PC-3 (cell line): ENCODE measurements around the gene KDM4B.

Experiments used
- EZH2phosphoT487 ChIP-seq: fragments of 300-600 bp; sonication (generic); IDR thresholded peaks from 2 replicates; pipeline ENCODE4 v1.6.1; 2018; ENCODE audit warnings: mild to moderate bottlenecking, antibody characterized with exemption, low read length, borderline replicate concordance
- TF ChIP-seq, protein P1 (sequence below): fragments of 300-600 bp; sonication (generic); conservative IDR thresholded peaks from 2 replicates; pipeline ENCODE4 v1.5.1; 2017; ENCODE audit warnings: antibody characterized with exemption, low read depth, mild to moderate bottlenecking, low read length

DNA sequence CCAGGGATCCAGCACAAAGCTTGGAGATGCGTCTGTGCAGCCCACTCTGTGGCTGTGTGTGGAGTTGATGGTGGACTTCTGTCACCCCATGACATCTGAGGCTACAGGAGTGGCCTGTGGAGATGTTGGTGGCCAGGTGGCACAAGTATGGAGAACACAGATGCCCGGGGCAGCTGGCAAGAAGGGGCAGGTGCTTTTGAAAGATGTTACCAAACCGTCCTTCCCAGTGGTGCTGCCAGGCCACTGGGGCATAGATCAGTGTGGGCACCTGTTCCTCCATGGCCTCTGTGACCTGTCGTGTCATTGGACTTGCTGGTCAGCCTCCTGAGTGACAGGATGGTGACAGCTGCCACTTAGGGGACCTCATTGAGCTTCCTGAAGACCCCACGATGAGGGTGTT is 36.2 kb downstream of the KDM4B start:
- TF ChIP-seq, protein P1, sequence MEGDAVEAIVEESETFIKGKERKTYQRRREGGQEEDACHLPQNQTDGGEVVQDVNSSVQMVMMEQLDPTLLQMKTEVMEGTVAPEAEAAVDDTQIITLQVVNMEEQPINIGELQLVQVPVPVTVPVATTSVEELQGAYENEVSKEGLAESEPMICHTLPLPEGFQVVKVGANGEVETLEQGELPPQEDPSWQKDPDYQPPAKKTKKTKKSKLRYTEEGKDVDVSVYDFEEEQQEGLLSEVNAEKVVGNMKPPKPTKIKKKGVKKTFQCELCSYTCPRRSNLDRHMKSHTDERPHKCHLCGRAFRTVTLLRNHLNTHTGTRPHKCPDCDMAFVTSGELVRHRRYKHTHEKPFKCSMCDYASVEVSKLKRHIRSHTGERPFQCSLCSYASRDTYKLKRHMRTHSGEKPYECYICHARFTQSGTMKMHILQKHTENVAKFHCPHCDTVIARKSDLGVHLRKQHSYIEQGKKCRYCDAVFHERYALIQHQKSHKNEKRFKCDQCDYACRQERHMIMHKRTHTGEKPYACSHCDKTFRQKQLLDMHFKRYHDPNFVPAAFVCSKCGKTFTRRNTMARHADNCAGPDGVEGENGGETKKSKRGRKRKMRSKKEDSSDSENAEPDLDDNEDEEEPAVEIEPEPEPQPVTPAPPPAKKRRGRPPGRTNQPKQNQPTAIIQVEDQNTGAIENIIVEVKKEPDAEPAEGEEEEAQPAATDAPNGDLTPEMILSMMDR = no peak
- TF ChIP-seq EZH2phosphoT487 = no peak
